Esophagus muscularis mucosa (tissue), 4 donors: Measurements from ENCODE around the gene SPINK7. TPM values are rescaled to one million over a fixed set of nuclear protein-coding genes. Genes with fewer than 3 reads are reported as not detected.

Source experiments
- DNase-seq: peaks from one replicate; pipeline ENCODE4 v3.0.0-alpha.2; 2017; ENCODE audit errors: extremely low spot score
- H3K27ac ChIP-seq, 4 donors: fragments of 200-600 bp; sonication (generic); replicated peaks in 1 of 4; 1 replicate in 3 of 4; 2 replicates in 1 of 4; pipeline ENCODE4 v1.5.1; 2016 to 2019; ENCODE audit warnings: mild to moderate bottlenecking in 1 of 4
- H3K27me3 ChIP-seq, 4 donors: fragments of 200-600 bp; sonication (generic); one replicate each; pipeline versions ENCODE4 v1.5.1 to v1.6.0; 2016 to 2019
- H3K36me3 ChIP-seq, 4 donors: fragments of 200-600 bp; sonication (generic); one replicate each; pipeline ENCODE4 v1.5.1; 2016 to 2019
- H3K4me1 ChIP-seq, 4 donors: fragments of 200-600 bp; sonication (generic); one replicate each; pipeline ENCODE4 v1.5.1; 2016 to 2019
- H3K4me3 ChIP-seq, 4 donors: fragments of 200-600 bp; sonication (generic); 1 replicate in 2 of 4; 2 replicates in 2 of 4; pipeline ENCODE4 v1.5.1; 2016 to 2019; ENCODE audit warnings: mild to moderate bottlenecking in 4 of 4, moderate library complexity in 1 of 4
- H3K9me3 ChIP-seq, 4 donors: fragments of 200-600 bp; sonication (generic); 1 replicate in 3 of 4; 2 replicates in 1 of 4; pipeline ENCODE4 v1.5.1; 2016 to 2019
- EP300 ChIP-seq: sonication (generic); formaldehyde crosslinking; IDR thresholded peaks from one replicate; pipeline ENCODE4 v1.6.1; 2017; ENCODE audit warnings: antibody characterized with exemption
- POLR2A ChIP-seq: fragments of 450-650 bp; IDR thresholded peaks from one replicate; pipeline ENCODE4 v1.6.1; 2017; ENCODE audit warnings: antibody characterized with exemption, moderate library complexity, mild to moderate bottlenecking, low read depth
- POLR2AphosphoS5 ChIP-seq, 2 donors: sonication (generic); formaldehyde crosslinking; IDR thresholded peaks; one replicate each; pipeline ENCODE4 v1.6.1; 2017; ENCODE audit warnings: antibody characterized with exemption in 2 of 2
- whole genome bisulfite sequencing: methylation state at CpG from one replicate; pipeline ENCODE4 v1.1.5; 2018; 5-methylcytosine and 5-hydroxymethylcytosine counted together
- intact Hi-C: fragments of 100-400 bp; cut with DNase I; formaldehyde crosslinking; loops from one replicate; pipeline ENCODE4 v1.15.1; 2023
- total RNA-seq, 4 donors: library from RNA; depleted of rRNA; stranded (reverse); fragments of >200 nt; gene quantifications; one replicate each; pipeline versions ENCODE4 v1.1.0 to v1.2.1, GENCODE V29; 2016
- TF ChIP-seq, protein P1 (sequence below), 3 experiments: fragments of 200-600 bp in 2 of 3; fragments of 450-650 bp in 1 of 3; sonication (generic) in 2 of 3; IDR thresholded peaks; one replicate each; pipeline ENCODE4 v1.5.1; 2017 to 2019; ENCODE audit warnings: antibody characterized with exemption in 3 of 3, mild to moderate bottlenecking in 2 of 3, moderate library complexity in 1 of 3

Gene SPINK7
- total RNA-seq, 4 donors from 2014 or later, result not detected

DNA sequence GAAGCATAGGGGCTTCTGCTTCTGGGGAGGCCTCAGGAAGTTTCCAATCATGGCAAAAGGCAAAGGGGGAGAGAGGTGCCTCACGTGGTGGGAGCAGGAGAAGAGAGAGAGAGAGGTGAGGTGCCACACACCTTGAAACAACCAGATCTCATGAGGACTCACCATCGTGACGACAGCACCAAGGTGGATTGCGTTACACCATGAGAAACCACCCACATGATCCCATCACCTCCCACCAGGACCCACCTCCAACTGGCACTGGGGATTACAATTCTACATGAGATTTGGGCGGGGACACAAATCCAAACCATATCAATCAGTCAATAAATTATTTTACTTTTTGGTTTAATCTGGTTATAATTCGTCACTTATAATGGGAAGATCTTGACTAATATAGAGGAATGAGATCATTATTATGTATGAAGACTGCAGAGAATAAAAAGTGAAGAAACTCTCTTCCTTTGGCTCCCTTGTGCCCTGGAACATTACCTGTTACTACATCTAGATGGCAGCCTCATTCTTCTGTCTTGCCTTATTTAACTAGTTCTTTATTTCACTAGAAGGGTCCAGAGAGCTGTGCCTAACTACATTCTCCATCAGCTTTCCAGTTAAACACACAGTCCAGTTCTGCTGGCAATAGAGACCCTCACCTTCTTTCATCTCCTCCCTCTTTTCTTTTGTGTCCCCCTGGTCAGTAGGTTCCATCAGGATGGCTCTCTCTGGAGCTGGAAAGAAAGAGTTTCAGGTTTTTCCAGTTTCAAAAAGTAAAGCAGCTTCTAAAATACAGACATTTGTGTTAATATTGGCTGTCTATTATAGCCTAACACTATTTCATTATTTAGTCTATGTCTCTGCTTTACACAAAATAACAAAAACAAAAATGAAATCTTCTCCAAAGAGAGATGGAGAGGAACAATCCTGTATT lies 21.7 kb upstream of the SPINK7 start:
- Histone ChIP-seq H3K4me3 (no peak overlapping the region), H3K9me3 (no peaks in the 10 kb centered on the region), H3K27me3 (no peaks in the 10 kb centered on the region), H3K27ac (no peak overlapping the region), H3K4me1 (no peaks in the 10 kb centered on the region), H3K36me3 (no peaks in the 10 kb centered on the region)
- TF ChIP-seq, protein P1, sequence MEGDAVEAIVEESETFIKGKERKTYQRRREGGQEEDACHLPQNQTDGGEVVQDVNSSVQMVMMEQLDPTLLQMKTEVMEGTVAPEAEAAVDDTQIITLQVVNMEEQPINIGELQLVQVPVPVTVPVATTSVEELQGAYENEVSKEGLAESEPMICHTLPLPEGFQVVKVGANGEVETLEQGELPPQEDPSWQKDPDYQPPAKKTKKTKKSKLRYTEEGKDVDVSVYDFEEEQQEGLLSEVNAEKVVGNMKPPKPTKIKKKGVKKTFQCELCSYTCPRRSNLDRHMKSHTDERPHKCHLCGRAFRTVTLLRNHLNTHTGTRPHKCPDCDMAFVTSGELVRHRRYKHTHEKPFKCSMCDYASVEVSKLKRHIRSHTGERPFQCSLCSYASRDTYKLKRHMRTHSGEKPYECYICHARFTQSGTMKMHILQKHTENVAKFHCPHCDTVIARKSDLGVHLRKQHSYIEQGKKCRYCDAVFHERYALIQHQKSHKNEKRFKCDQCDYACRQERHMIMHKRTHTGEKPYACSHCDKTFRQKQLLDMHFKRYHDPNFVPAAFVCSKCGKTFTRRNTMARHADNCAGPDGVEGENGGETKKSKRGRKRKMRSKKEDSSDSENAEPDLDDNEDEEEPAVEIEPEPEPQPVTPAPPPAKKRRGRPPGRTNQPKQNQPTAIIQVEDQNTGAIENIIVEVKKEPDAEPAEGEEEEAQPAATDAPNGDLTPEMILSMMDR (IDR thresholded peaks at IDR 0.05), result peak in 1 of 3 experiments; percentile 35
- TF ChIP-seq POLR2AphosphoS5 (IDR thresholded peaks at IDR 0.05), result no peak
- TF ChIP-seq EP300, result no peak
- intact Hi-C loops, result no loop called here
- DNase-seq, result no peak
- WGBS, result 54% methylated on average over 6 of the region's 6 CpGs

DNA sequence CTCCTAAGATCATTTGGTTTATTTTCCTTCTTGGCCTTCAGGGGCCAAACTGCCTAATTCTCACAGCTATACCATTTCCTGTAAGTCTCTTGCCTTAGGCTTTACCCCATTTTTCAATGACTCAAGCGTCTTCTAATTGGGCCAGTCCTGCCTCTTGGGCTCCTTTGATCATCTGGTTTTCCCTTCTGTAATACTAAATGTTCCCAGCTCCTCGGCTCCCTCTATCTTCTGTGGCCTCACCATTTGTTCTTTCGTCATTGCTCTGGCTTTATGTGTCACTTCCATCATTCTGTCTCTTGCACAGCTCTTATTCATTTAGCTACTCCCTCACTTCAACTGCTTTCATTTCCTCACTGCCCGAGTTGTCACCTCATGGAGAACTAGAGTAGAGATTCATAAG lies 14.5 kb upstream of the SPINK7 start:
- 73% methylated on average over 4 of the region's 4 CpGs for WGBS
- H3K9me3 ChIP-seq, result no peaks in the 10 kb centered on the region
- TF ChIP-seq, protein P1 (IDR thresholded peaks at IDR 0.05), result no peak
- no peak for TF ChIP-seq POLR2A
- no peak for TF ChIP-seq POLR2AphosphoS5 (IDR thresholded peaks at IDR 0.05)
- no peak for TF ChIP-seq EP300
- no peaks in the 10 kb centered on the region for H3K4me1 ChIP-seq
- no peak overlapping the region for H3K4me3 ChIP-seq
- no peaks in the 10 kb centered on the region for H3K36me3 ChIP-seq
- DNase-seq, result no peak
- H3K27ac ChIP-seq, result no peak overlapping the region
- H3K27me3 ChIP-seq, result no peaks in the 10 kb centered on the region
- intact Hi-C loops, result no loop called here

DNA sequence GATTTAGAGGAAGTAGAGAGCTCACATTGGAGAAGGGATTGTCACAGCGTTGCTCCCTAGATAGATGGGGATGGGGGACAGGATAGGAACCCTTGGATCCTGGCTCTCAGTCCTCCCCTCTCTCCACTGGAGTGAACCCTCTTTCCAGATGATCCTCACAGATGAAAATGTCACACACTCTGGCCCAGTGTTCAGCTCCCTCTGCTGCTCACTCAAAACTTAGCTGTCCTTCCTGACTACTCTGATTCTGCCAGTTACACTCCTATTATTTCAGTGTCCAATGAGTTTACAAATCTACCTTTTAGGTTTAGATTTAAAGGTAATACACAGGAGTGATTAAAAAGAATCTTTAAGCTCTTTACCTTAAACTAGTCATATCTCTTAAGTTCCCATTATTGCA lies 5.8 kb upstream of the SPINK7 start:
- TF ChIP-seq EP300, result no peak
- TF ChIP-seq, protein P1 (IDR thresholded peaks at IDR 0.05), result no peak
- intact Hi-C loops, result no loop called here
- no peak overlapping the region for H3K4me3 ChIP-seq
- no peaks in the 10 kb centered on the region for H3K36me3 ChIP-seq
- H3K4me1 ChIP-seq, result no peaks in the 10 kb centered on the region
- WGBS, result 82% methylated on average over 1 of the region's 1 CpG
- no peak for DNase-seq
- no peak overlapping the region for H3K27ac ChIP-seq
- H3K27me3 ChIP-seq, result no peaks in the 10 kb centered on the region
- H3K9me3 ChIP-seq, result no peaks in the 10 kb centered on the region

DNA sequence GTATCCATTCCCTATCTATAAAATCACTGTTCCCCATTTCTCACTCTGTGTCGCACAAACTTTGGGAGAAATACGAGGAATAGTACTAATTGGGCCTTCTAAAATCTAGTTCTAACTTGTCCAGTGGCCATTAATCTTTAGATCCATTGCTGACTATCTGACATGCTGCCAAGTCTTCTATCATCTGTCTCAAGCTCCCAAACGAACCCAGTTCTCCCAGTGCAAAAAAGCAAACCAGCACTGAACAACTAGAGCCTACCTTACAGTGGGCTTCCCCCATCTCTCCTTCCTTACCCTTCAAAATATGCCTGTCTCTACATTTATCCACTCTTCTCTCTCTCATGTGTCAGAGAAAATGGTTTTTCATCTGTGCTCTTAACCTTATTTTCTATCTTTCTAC lies 3.2 kb upstream of the SPINK7 start:
- H3K9me3 ChIP-seq, result no peaks in the 10 kb centered on the region
- no peaks in the 10 kb centered on the region for H3K36me3 ChIP-seq
- no peak overlapping the region for H3K27ac ChIP-seq
- TF ChIP-seq EP300 (no peak), POLR2AphosphoS5 (IDR thresholded peaks at IDR 0.05) (no peak), POLR2A (no peak)
- no peak overlapping the region for H3K4me3 ChIP-seq
- H3K27me3 ChIP-seq, result no peaks in the 10 kb centered on the region
- 76% methylated on average over 3 of the region's 3 CpGs for WGBS
- H3K4me1 ChIP-seq, result no peaks in the 10 kb centered on the region
- DNase-seq, result no peak
- intact Hi-C loops, result no loop called here

DNA sequence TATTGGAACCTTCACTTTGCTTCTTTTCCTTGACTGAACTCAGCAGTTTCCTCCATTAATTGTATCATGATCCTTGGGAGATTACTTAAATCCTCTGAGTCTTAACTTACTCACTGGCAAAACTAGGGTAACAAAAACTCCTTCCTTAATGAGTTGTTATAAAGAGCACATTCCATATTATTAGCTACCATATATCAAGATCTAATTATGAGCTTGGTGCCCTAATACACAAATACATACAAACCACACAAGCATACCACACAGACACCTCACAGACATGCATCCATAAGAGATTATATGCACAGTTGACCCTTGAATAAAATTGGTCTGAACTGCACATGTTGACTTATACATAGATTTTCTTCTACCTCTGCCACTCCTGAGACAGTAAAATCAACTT lies 2.5 kb upstream of the SPINK7 start:
- H3K27ac ChIP-seq, result no peak overlapping the region
- H3K4me1 ChIP-seq, result no peaks in the 10 kb centered on the region
- no peak overlapping the region for H3K4me3 ChIP-seq
- no peaks in the 10 kb centered on the region for H3K27me3 ChIP-seq
- no peaks in the 10 kb centered on the region for H3K36me3 ChIP-seq
- no peak for TF ChIP-seq EP300
- no peak for TF ChIP-seq POLR2A
- TF ChIP-seq POLR2AphosphoS5 (IDR thresholded peaks at IDR 0.05), result no peak
- TF ChIP-seq, protein P1 (IDR thresholded peaks at IDR 0.05), result no peak
- no peak for DNase-seq
- intact Hi-C loops, result no loop called here
- no peaks in the 10 kb centered on the region for H3K9me3 ChIP-seq
